Smooth muscle cell (in vitro differentiated cells): ENCODE measurements around the gene RXRG. TPM values are rescaled to one million over a fixed set of nuclear protein-coding genes. Genes with fewer than 3 reads are reported as not detected.
A peak's percentile ranks its signal among the peaks of the same experiment; 100 is the strongest.

Source experiments
- DNase-seq: peaks from one replicate; lab custom pipeline; 2025; ENCODE audit not compliant: unreplicated experiment; lab: John Stamatoyannopoulos, UW
- H2AFZ ChIP-seq: fragments of 200-600 bp; sonication (generic); 2 replicates; pipeline ENCODE4 v1.6.0; 2016; ENCODE audit warnings: antibody characterized with exemption, low read depth, mild to moderate bottlenecking
- H3F3A ChIP-seq: fragments of 200-600 bp; sonication (generic); 2 replicates; pipeline ENCODE4 v1.6.0; 2017; ENCODE audit warnings: antibody characterized with exemption, low read depth
- H3K27ac ChIP-seq: fragments of 200-600 bp; sonication (generic); 2 replicates; pipeline ENCODE4 v1.5.1; 2016; ENCODE audit warnings: low read depth, mild to moderate bottlenecking
- H3K27me3 ChIP-seq: fragments of 200-600 bp; sonication (generic); 2 replicates; pipeline ENCODE4 v1.6.1; 2016; ENCODE audit warnings: low read depth, mild to moderate bottlenecking
- H3K36me3 ChIP-seq: fragments of 200-600 bp; sonication (generic); 2 replicates; pipeline ENCODE4 v1.5.1; 2016; ENCODE audit warnings: low read depth
- H3K4me1 ChIP-seq: fragments of 200-600 bp; sonication (generic); 2 replicates; pipeline ENCODE4 v1.5.1; 2016; ENCODE audit warnings: low read depth
- H3K4me2 ChIP-seq: fragments of 200-600 bp; sonication (generic); 2 replicates; pipeline ENCODE4 v1.6.0; 2016; ENCODE audit warnings: mild to moderate bottlenecking
- H3K4me3 ChIP-seq: fragments of 200-600 bp; sonication (generic); 2 replicates; pipeline ENCODE4 v1.5.1; 2016; ENCODE audit warnings: mild to moderate bottlenecking
- H3K79me2 ChIP-seq: fragments of 200-600 bp; sonication (generic); 2 replicates; pipeline ENCODE4 v1.6.0; 2016; ENCODE audit warnings: low read depth, mild to moderate bottlenecking
- H3K9ac ChIP-seq: fragments of 200-600 bp; sonication (generic); 2 replicates; pipeline ENCODE4 v1.6.0; 2016; ENCODE audit warnings: low read depth
- H3K9me3 ChIP-seq: fragments of 200-600 bp; sonication (generic); replicated peaks from 2 replicates; pipeline ENCODE4 v1.5.1; 2016; ENCODE audit warnings: low read depth
- H4K20me1 ChIP-seq: fragments of 200-600 bp; sonication (generic); 2 replicates; pipeline ENCODE4 v1.6.0; 2016; ENCODE audit warnings: low read depth
- WGBS: methylation state at CpG from one replicate; pipeline ENCODE4 v1.1.7; 2016; ENCODE audit warnings: low lambda C conversion rate; 5-methylcytosine and 5-hydroxymethylcytosine counted together
- polyA plus RNA-seq: library from polyadenylated mRNA; unstranded; fragments of >200 nt; fragmentation: Nextera tagmentation; extraction: Ambion mirVana; gene quantifications from 2 replicates; pipeline ENCODE4 v1.2.1, GENCODE V29; 2016
- total RNA-seq: library from RNA; depleted of rRNA; stranded (reverse); fragments of >200 nt; gene quantifications from 2 replicates; pipeline ENCODE4 v1.2.3, GENCODE V29; 2014
- TF ChIP-seq, protein P1 (sequence below): fragments of 200-600 bp; sonication (generic); IDR thresholded peaks from 2 replicates; pipeline ENCODE4 v1.5.1; 2017; ENCODE audit warnings: borderline replicate concordance, mild to moderate bottlenecking, antibody characterized with exemption; ENCODE audit not compliant: insufficient read depth, poor library complexity, severe bottlenecking

RXRG gene
- total and polyA plus RNA-seq, 2 experiments from 2014 or later: 0.13 TPM; not detected in 1

- Histone ChIP-seq H3K36me3 (no peaks in the 10 kb centered on the region), H2AFZ (no peak overlapping the region), H3K79me2 (no peaks in the 10 kb centered on the region), H3K4me3 (no peak overlapping the region), H3K9ac (no peak overlapping the region), H3K27ac (no peak overlapping the region), H3K4me1 (peaks cover 4% of the 10 kb centered on the region), H3K9me3 (no peaks in the 10 kb centered on the region), H3F3A (peaks cover 4% of the 10 kb centered on the region), H4K20me1 (no peaks in the 10 kb centered on the region), H3K4me2 (no peak overlapping the region), H3K27me3 (peaks cover 10% of the 10 kb centered on the region)
- no peak for DNase-seq
- WGBS: 93% methylated on average over 2 of the region's 2 CpGs
- TF ChIP-seq, protein P1, sequence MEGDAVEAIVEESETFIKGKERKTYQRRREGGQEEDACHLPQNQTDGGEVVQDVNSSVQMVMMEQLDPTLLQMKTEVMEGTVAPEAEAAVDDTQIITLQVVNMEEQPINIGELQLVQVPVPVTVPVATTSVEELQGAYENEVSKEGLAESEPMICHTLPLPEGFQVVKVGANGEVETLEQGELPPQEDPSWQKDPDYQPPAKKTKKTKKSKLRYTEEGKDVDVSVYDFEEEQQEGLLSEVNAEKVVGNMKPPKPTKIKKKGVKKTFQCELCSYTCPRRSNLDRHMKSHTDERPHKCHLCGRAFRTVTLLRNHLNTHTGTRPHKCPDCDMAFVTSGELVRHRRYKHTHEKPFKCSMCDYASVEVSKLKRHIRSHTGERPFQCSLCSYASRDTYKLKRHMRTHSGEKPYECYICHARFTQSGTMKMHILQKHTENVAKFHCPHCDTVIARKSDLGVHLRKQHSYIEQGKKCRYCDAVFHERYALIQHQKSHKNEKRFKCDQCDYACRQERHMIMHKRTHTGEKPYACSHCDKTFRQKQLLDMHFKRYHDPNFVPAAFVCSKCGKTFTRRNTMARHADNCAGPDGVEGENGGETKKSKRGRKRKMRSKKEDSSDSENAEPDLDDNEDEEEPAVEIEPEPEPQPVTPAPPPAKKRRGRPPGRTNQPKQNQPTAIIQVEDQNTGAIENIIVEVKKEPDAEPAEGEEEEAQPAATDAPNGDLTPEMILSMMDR: no peak
Observed at GRCh38 chr1:165389609-165390008, 55.3 kb downstream of the RXRG start.

DNA sequence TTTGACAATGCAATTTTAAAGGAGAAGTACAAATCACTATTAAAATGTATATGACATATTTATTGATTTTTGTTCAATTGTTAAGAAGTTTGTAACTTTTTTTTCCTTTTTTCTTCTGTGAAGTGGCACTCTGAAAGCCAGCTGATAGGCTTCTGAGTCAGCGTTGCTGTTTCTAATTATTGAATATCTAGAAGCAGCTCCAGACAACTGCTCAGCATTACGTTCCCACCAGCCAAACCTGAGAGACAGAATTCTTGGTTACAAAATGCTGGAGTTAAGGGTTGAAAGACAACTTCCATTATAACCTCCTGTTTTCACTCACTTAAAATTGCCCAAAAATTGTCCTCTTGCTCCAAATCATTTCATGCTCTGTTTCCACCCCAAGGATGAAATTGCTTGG lies 57.0 kb downstream of the RXRG start:
- H3K27ac ChIP-seq: no peak overlapping the region
- no peak overlapping the region for H3K4me3 ChIP-seq
- peaks cover 4% of the 10 kb centered on the region for H3F3A ChIP-seq
- DNase-seq: no peak
- no peaks in the 10 kb centered on the region for H4K20me1 ChIP-seq
- peaks cover 10% of the 10 kb centered on the region for H3K27me3 ChIP-seq
- WGBS: 29% methylated on average over 2 of the region's 2 CpGs
- H2AFZ ChIP-seq: no peak overlapping the region
- no peaks in the 10 kb centered on the region for H3K9me3 ChIP-seq
- TF ChIP-seq, protein P1: no peak
- no peaks in the 10 kb centered on the region for H3K79me2 ChIP-seq
- H3K36me3 ChIP-seq: no peaks in the 10 kb centered on the region
- H3K4me1 ChIP-seq: no peaks in the 10 kb centered on the region
- peak overlapping the region; percentile 38 for H3K4me2 ChIP-seq
- H3K9ac ChIP-seq: no peak overlapping the region

- no peaks in the 10 kb centered on the region for H4K20me1 ChIP-seq
- H3K27me3 ChIP-seq: peaks cover 10% of the 10 kb centered on the region
- H3K36me3 ChIP-seq: no peaks in the 10 kb centered on the region
- no peak overlapping the region for H3K4me3 ChIP-seq
- no peak overlapping the region for H3K27ac ChIP-seq
- H3K79me2 ChIP-seq: no peaks in the 10 kb centered on the region
- H3K4me1 ChIP-seq: no peaks in the 10 kb centered on the region
- H3K9me3 ChIP-seq: no peaks in the 10 kb centered on the region
- no peak overlapping the region for H3K4me2 ChIP-seq
- DNase-seq: no peak
- H2AFZ ChIP-seq: no peak overlapping the region
- WGBS: 64% methylated on average over 2 of the region's 2 CpGs
- TF ChIP-seq, protein P1: no peak
- H3F3A ChIP-seq: peaks cover 4% of the 10 kb centered on the region
- no peak overlapping the region for H3K9ac ChIP-seq
Observed at GRCh38 chr1:165387505-165387904, 57.4 kb downstream of the RXRG start.

DNA sequence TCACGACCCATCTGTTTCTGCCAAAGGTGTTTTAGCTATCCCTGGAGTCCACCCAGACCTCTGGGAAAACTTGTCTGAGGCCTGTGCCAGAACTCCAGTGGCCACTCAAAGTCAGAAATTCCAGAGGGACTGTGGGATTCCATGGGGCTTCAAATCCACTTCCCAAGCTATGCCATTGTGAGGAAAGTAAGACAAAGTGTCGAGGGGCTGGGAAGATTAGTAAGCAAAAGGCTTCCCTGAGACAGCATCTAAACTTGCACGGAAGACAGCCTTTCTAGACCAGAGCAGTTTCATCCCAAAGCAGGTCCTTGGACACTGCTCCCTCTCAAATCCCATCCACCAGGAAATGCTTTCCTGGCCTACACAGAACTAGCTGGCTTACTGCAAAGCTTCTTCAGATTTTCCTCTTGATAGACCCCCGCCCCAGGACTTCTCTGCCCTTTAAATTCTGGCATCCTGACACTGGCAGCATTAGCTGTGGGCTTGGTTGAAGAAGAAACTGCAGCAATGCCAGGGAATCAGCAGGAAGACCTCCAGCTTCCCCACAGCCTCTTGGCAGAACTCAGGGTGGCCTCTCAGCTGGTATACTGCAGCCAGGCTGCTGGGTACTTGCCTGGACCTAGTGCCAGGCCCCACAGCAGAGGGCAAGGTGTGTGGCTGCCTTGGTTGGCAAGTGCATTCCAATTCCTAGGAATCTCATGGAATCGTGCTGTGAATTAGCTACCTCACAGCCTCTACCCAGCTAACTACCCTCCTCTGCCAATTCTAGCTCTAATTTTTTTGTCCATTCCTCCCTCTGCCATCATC lies 61.1 kb downstream of the RXRG start:
- H3K4me3 ChIP-seq: no peak overlapping the region
- H3K4me1 ChIP-seq: no peaks in the 10 kb centered on the region
- no peak overlapping the region for H3K27ac ChIP-seq
- peaks cover 7% of the 10 kb centered on the region for H3K27me3 ChIP-seq
- no peak overlapping the region for H2AFZ ChIP-seq
- no peaks in the 10 kb centered on the region for H3K79me2 ChIP-seq
- TF ChIP-seq, protein P1: no peak
- no peak overlapping the region for H3K4me2 ChIP-seq
- WGBS: 81% methylated on average over 5 of the region's 5 CpGs
- H3F3A ChIP-seq: peaks cover 4% of the 10 kb centered on the region
- no peaks in the 10 kb centered on the region for H3K9me3 ChIP-seq
- H4K20me1 ChIP-seq: no peaks in the 10 kb centered on the region
- H3K9ac ChIP-seq: no peak overlapping the region
- H3K36me3 ChIP-seq: no peaks in the 10 kb centered on the region
- no peak for DNase-seq
